Stimulated activated CD4-positive, alpha-beta T cell treated with anti-CD3 and anti-CD28 coated beads, Interleukin-2, amount 100 ng/mL, for 24 hours (primary cell): ENCODE measurements around the gene LSAMP.

Experiments used
- DNase-seq, 2 donors: peaks; one replicate each; pipeline ENCODE4 v3.0.0-alpha.2; 2020

LSAMP gene

DNA sequence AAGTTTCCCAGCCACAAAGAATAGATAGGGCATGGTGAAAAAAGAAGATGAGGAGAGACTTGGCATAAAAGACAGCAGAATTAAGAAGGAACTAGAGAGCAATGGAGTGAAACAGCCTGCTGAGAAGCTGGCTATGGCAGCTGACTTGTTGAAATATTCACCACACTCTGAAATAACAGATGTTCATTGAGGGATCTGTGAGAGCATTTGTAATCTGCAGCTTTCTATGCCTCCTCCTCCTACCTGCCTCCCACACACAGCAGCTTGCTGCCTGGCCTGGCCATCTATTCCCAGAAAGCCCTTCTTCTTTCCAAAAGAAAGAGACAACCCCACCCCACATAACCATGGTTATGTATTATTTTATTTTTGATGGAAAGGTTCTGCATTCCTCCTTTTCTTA, 518.1 kb downstream of the LSAMP start:
- DNase-seq, result no peak

DNA sequence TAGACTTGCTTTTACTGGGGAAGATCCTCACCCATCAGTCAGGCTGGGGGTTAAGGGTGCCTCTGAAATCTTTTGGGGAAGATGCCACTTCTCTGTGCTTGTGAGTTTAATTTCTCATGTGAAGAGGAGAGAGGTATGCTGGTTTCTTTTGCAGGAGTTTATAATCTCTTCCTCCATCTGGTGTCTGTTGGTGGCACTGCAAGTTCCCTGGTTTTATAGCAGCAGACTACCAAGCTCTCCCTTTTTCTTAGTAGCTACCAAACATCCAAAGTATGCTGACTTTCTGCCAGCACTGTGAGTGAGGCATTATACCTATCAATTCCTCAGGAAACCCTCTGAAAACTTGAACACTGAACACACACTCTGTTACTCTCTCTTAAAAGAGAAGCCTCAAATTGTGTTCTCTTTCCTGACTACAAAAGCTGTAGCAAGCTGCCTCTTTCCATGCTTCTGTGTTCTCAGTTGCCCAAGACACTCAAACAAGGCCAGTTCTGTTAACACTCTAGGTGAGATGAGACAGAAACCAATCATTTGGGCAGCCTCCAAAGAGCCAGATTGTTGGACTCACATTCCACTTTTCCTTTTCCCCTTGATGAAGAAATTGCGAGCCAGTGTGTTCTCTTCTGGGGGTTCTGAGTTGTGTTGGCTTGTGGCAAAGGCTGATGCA, 522.5 kb downstream of the LSAMP start:
- no peak for DNase-seq

DNA sequence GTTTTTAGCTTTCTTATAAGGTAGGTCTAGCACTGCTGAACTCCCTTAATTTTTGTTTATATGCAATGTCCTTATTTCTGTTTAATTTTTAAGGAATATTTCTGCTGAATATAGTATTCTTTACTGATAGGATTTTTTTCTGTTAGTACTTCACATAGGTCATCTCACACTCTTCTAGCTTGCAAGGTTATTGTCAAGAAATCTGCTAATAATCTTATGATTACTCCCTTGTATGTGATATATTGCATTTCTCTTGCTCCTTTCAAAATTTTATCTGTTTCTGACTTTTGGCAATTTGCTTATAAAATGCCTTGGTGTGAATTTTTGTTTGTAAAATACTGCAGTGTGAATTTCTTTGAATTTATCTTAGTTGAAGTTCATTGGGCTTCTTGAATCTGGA, 523.6 kb downstream of the LSAMP start:
- DNase-seq, result no peak

DNA sequence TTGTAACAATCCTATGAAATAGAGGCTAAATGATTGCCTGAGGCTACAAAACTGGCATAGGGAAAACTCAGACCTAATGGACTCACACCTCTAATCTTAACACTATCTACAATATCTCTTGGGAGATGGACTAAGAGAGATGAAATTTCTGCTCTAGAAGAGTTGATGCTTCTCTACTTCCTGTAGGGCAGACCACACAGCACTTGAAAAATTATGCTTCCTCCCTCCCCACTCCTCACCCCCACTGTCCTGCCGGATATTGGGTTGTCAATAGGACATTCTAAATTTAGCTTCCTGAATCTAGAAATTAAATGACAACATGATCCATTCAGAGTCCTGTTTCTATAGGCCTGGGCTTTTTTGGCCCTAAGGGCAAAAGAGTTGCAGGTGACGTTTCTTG, 526.4 kb downstream of the LSAMP start:
- no peak for DNase-seq

DNA sequence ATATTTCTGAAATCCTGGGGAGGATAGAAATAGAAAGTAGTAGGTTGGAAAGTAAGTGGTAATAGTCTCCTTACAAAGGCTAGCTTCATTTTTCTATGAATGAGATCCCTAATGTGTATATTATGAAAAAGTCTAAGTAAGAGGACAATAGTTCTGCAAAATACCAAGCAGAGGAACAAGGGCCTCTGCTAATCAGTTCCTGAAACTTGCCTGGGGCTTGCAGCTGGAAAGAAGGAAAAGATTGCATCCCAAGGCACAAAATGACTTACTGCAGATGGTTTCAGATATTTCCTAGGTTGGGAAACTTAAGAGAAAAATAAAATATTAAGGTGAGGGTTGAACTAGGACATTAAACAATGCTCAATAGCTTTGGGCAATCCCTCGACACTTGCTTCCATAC, 528.4 kb downstream of the LSAMP start:
- no peak for DNase-seq

DNA sequence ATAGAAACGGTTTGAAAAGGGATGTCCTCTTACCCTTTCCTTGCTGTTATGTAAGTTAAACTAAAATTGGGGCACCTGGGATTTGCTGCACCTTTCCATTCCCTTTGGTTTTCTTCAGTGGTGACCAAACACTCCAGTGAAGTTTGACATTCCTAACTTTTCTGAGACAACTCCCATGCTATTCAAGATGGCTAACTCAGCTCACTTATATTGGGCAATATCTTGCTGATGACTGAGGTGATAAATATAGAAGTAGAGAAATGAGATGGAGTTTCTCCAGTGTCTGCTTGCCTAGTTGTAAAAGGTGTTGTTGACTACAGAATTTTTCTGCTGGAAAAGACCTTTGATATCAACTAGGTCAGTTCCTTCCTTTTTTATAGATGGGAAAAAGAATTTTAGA, 530.2 kb downstream of the LSAMP start:
- DNase-seq, result no peak

DNA sequence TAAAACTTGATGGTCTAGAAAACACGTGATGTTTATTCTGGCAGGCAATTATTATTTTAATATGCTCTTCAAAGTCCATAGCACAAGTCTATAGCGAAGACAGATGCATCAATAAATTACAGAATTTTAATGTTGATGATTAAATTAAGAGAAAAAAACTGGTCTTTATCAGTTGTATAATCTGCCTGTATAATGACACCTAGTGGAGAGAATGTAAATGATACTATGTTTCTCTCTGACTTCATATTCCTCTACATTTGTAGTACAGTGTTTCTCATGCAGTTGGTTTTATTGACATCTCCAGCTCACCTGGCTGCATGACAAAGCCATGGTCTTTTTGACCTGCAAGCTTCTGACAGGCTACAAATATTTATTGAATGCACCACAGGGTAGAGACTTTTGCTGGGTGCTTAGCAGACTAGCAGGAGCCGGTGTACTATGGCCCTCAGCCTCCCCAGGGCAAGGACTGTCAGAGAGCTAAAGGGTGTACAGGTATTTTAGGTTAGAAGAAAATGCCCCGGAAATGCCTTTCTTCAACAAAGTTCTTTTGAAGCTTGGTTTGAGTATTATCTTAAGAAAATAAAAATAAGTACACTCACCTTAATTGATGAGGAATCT, 532.1 kb downstream of the LSAMP start:
- no peak for DNase-seq

DNA sequence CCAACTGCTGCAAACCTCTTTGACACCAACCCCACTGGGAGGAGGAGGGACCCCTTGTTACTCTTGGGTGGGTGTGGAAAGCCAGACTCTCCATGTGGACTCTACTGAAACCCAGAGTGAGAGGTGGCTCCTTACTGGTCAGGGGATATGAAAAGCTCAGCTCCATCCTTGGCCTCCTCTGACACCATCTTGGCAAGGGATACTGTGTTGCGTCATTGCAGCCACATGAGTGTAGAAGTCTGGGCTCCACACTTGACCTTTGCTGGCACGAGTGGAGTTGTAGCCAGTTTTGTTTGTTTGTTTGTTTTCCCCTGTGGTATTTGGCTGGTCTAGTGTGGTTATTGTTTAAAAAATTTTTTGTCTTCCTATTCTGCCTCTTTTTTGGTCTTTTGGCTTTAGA, 532.9 kb downstream of the LSAMP start:
- no peak for DNase-seq

DNA sequence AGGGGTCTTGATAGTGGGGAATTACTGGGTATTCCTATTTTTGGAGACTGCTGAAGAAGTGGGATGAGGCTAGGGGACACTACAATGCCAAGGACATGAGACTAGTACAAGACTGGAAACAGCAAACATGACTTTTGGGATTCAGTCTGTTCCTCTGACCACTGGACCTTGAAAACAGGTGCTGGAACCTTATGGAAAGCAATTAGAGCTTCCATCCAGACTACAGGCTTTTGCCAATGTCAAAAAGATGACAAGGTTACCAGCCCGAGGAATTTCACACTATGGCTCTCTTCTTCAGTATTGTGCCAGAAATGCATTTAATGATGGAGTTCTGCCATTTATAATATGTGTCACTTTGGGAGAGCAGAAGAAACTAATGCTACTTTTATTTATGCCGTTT, 539.4 kb downstream of the LSAMP start:
- no peak for DNase-seq

DNA sequence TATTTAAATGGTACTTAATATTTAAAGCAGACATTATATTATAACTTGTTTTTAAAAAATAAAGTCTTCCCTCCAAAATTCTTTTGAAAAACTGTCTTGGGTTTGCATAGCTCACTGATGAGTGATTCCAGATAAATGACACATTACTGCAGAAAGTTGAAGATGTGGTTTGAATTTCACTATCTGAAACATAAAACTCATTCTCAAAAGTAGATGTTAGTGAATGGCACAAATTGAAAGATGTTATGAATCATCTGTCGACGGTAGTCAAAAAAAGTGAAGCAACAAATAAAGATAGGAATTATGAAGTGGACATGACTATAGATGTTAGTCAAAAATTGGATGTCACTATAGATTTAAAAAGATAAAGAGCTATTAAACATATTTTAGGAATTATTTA, 541.4 kb downstream of the LSAMP start:
- no peak for DNase-seq

DNA sequence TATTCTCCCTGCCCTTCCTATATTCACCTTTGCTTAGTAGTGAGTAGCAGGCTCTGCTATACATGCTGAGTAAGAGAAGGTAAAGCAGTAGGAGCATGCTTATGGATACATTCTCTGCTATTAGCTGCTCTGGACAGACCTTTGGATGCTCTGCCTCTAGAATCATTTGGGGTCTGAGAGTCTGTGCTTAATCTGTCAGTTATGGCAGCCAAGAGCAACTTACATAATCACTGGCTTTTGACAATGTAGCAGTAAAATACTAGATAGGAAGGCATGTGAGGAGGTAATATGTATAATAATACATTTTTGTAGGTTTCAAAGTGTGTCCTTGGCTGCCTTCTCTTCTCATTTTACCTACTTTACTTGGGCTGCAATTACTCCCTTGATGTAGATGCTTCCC, 544.3 kb downstream of the LSAMP start:
- no peak for DNase-seq

DNA sequence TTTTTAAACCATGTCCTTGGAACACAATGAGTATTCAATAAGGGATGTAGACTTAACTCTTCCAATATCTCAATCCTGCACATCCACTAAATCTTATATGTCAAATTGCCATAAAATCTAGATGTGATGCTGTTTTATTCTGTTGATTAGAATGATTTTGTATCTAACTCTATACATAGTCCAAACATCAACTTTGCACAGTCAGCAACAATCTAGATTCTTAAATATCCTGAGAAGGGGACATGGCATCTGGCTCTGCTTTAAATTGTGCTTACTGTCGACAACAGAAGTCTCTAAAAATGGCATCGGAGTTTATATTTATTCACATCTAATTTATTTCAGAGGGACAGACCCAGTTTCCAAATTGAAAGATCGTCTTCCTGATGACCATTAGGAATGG, 545.8 kb downstream of the LSAMP start:
- DNase-seq, result no peak

DNA sequence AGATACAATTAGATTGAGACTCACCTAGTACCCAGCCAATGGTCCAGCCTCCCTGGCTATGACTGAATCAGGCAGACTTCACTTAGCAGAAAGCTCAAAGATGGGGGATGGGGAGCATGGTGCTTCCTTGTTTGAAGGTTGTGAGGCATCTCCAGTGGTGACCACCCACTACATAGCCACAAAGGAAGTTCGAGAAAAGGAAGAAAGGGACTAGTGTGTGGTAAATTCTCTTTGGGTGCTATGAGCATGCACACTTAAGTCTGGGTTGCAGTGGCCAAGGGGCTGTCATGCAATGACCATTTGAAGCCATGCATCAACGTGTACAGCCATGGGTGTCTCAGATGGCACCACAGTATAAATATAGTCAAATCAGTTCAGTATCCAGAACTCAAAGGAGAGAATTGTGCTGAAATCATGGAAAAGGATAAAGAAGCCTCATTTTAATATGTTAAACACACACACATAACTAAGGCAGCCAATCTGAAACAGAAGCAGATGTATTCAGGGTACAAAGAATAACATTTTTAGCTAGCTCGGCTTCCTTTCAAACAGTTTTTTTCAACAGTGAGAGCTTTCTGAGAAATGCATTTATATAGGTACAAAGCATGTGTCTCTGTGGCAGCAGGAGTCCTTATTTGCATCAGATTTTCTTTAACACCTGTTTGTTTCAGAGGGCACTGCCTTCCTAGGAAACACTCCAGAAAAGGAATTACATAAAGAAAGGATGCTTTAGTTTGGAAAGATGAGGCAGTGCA, 546.5 kb downstream of the LSAMP start:
- no peak for DNase-seq

DNA sequence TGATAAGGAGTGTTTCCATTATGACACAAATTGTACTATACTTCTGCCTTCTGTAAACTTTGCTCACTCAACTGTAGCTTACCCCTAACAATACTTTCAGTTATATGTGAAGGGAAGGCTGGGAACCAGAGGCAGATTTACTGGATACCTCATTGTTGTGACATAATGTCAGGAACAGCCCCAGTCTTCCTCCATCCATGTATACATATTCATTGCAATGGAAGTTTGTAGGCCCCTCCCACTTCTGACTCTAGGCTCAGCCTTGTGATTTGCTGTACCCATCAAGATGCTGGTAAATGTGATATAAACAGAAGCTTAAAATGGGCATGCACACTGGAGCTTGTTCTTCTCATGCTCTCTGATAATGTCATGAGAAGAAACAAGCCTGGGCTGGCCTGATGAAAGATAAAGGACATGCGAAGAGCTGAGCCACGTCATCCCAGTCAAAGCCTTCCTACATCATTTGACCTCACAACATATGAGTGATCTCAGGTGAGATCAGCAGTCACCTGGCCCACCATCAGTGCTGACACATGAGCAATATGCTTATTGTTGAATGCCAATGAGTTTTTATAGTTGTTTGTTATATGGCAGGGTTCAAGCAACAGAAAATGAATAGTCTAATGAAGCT, 554.2 kb downstream of the LSAMP start:
- DNase-seq, result no peak

DNA sequence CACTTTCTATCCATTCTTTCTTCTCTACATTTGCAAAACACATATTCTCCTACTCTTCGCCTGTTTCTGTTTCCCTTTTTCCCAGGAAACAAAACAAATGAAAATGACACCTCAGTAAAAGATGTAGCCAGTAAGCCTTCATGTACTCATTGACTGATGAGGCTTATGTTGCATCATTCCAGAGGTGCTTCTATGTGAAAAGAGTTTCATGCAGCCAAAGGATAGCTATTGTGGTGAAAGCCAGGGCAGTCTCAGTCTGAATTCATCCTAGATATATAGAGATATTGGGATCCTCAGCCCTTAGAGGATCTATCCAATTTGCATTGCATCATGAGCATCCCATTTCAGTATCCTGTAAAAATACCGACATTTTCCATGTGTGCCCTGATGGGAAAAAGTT, 554.7 kb downstream of the LSAMP start:
- no peak for DNase-seq

DNA sequence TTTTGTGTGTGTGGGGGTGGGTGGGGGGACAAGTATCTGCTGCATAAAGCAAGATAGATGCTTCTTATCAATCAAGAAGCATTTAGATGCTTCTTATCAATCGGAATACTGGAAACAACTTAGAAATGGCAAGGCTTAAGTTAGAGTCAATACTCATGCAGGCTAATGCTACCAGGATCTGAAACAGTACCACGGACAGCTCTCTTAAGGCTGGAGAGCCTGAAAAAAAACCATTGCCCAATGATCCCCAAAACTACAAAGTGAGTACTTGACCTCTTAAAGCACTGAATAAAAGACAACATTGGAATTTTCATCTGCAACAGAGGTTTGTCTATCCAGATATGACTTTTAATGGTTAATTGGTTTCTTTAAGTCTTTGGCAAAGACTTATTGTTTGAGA, 559.7 kb downstream of the LSAMP start:
- DNase-seq, result no peak

DNA sequence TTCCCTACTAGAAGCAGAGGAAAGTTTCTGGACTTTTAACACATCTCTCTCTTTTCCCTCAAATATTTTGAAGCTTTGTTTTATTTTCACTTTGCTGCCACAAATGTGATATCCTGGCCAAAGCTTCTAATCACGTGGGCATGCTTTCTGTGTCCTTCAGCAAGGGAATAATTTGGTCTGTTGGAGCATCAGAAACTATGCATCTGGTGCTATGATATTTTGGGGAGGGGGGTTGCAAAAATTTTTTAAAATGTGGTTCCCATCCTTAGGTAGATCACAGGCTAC, 567.7 kb downstream of the LSAMP start:
- DNase-seq, result no peak

DNA sequence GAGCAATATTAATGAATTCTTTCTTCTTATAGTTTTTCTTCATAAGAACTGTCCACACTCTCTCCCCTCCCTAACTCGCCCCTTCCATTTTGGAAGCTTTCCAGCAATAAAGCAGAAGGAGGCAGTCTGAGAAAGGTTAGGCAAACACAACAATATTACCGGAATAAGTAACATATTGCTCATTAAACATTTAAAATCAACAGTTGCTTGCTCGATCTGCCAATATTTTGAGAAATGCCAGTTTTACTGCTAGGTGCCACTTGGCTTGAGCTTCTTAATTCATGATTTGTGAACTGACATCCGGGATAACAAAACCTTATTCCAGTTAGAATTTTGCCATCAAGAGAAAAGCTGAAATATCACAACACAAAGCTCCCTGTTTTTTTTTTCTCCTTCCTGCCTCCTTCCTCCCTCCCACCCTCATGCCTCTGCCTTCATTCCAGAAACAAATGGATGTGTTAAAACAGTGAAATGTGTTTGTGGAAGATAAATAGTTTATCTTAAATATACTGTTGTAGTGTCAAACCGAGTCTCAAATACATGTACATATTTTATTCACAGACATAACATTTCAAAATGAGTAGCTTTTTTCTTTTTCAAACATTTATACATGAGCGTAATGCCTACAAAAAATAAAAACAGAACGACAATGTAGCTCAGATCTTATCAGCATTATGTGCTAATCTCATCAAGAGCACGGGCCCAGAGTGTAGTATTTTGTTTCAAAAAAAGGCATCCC, 568.2 kb downstream of the LSAMP start:
- DNase-seq, result no peak

DNA sequence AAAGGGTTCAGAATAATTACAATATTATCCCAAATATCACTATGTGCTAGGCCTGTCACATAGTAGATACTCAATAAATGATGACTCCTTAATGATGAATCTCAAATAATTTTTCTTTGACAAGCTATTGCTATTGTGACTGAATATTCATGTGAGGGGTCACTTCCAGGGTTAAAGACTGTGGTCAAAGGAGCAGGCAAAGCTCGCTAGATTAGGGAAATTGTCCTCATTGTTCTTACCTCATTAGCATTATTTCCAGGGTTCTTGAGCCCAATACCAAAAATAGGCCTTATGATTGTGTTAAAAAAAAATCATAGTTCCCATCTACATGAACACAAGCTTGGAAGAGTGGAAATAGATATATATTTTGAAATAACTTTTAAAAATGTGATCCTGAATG, 569.8 kb downstream of the LSAMP start:
- DNase-seq, result no peak

DNA sequence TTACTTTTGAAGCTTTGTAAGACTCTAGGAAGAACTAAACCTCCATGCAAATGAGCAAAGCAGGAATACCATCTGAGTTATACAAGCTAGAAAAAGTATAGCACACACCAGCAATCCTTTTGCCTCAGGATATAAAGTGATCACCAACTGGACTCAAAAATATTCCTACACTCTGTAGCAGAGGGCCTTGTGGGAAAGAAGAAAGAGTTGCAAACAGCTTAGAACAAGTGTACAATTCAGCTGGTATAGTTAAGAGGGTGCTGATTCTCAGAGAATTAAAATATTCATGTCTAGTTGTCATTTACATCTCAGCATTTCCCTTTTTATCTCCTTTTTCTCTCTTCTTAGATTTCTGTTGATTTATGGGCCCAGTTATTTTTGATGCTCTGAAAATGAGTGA, 573.6 kb downstream of the LSAMP start:
- no peak for DNase-seq

DNA sequence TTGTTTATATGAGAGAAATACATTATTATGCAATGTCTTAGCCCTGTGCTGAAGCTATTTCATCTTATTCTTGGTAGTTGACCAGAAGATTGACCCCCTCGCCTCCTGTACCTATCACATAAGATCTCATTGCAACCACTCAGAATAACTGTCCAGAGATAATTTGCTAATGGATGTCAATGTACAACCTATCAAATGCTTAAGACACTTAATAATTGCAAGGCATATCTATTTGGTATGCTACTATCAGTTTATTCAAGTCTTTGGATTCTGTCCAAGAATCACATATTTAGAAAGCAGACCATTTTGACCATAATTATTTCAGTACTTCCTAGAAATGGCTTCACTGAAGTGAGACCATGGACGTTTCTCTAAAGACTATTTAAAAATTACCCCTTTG, 580.4 kb downstream of the LSAMP start:
- DNase-seq, result no peak

DNA sequence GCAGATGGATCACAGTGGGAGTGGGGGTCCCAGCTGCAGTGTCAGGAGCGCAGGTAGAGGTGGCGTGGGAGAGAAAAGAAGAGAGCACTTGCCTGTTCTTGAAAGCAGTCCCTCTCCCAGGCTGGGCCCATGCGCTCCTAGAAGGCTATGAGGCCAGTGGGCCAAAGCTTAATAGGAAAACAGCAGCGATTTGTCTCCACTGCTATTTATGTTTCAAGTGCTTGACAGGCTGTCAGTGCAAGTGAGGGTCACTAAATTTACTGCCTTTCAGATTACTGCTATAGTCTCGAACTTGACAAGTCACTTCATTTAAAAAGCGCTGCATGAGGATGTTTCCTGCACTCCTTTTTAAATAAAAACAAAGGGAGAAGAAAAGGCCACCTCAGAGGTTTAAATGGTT, 582.4 kb downstream of the LSAMP start:
- no peak for DNase-seq

DNA sequence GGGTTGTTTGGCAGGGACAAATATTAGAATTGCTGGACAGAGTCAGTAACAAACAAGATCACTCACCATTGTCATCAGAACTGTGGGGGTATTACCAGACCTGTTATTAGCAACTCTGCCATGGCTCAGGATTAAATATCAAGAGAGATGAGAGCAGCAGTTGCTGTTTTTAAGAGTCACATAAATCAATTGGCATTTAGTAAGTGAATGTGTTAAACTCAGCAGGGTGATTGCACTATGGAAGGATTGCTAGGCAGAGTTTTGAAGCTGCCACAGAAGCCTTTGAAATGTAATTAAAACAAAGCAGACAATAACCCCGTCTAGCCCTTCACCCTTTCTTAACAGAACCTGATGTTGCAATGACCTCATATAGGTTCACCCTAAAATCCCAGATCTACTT, 583.2 kb downstream of the LSAMP start:
- no peak for DNase-seq
